H1 (cell line): Measurements from ENCODE around the gene GOLGB1. TPM values are rescaled to one million over a fixed set of nuclear protein-coding genes. Genes with fewer than 3 reads are reported as not detected.

Source experiments
- CTCF ChIA-PET: fragments of 300-600 bp; sonication (Branson Sonifier 250); formaldehyde crosslinking; loops from one replicate; lab custom pipeline; 2021; ENCODE audit not compliant: partially characterized antibody; lab: Charles Lee
- POLR2A ChIA-PET: fragments of 300-600 bp; sonication (Branson Sonifier 250); formaldehyde crosslinking; loops from one replicate; lab custom pipeline; 2021; ENCODE audit warnings: inconsistent platforms; ENCODE audit not compliant: partially characterized antibody; lab: Charles Lee
- DNase-seq, 2 experiments: peaks; one replicate each; pipeline versions ENCODE4 v3.0.0 to v3.0.0-alpha.2; 2010 to 2022; ENCODE audit warnings: low spot score in 2 of 2, low read depth in 1 of 2, mixed read lengths in 1 of 2
- FAIRE-seq: peaks from 2 replicates; lab custom pipeline; 2011; peaks lifted over from hg19 to GRCh38; lab: Jason Lieb, UNC
- H2AFZ ChIP-seq: 2 replicates; pipeline ENCODE4 v1.8.1; 2012; ENCODE audit warnings: low read length, inconsistent platforms
- H2AK5ac ChIP-seq: 2 replicates; pipeline ENCODE4 v1.6.1; 2013; ENCODE audit warnings: low read depth, low read length
- H2BK120ac ChIP-seq: replicated peaks from 2 replicates; pipeline ENCODE3; 2013; ENCODE audit warnings: low read depth, low read length, inconsistent platforms
- H2BK12ac ChIP-seq: 2 replicates; pipeline ENCODE4 v1.6.1; 2013; ENCODE audit warnings: low read depth, low read length
- H2BK15ac ChIP-seq: 2 replicates; pipeline ENCODE4 v1.6.1; 2013; ENCODE audit warnings: low read length
- H2BK20ac ChIP-seq: 2 replicates; pipeline ENCODE4 v1.6.1; 2013; ENCODE audit warnings: low read length
- H2BK5ac ChIP-seq: 2 replicates; pipeline ENCODE4 v1.6.1; 2013; ENCODE audit warnings: low read depth, low read length
- H3K14ac ChIP-seq: 2 replicates; pipeline ENCODE4 v1.6.1; 2013; ENCODE audit warnings: inconsistent platforms; ENCODE audit not compliant: insufficient read length
- H3K18ac ChIP-seq: 2 replicates; pipeline ENCODE4 v1.6.1; 2013; ENCODE audit warnings: low read length; ENCODE audit errors: extremely low read depth
- H3K23ac ChIP-seq: 2 replicates; pipeline ENCODE4 v1.6.1; 2013; ENCODE audit warnings: inconsistent platforms; ENCODE audit not compliant: insufficient read length
- H3K23me2 ChIP-seq: 2 replicates; pipeline ENCODE4 v1.6.1; 2013; ENCODE audit warnings: low read depth, low read length
- H3K27ac ChIP-seq: 2 replicates; pipeline ENCODE4 v1.6.1; 2011; ENCODE audit warnings: low read depth, low read length, inconsistent platforms
- H3K27me3 ChIP-seq, 4 experiments: replicated peaks in 1 of 4; 1 replicate in 1 of 4; 2 replicates in 3 of 4; pipeline versions ENCODE4 v1.6.1 to v1.8.1; 2011 to 2013; ENCODE audit warnings: low read length in 3 of 4, mild to moderate bottlenecking in 3 of 4, inconsistent platforms in 2 of 4, mixed read lengths in 2 of 4, moderate library complexity in 1 of 4; ENCODE audit not compliant: control insufficient read depth in 3 of 4, insufficient read depth in 3 of 4; ENCODE audit errors: extremely low read depth in 1 of 4
- H3K36me3 ChIP-seq, 4 experiments: 2 replicates each; pipeline versions ENCODE4 v1.6.1 to v1.8.1; 2011 to 2013; ENCODE audit warnings: mild to moderate bottlenecking in 4 of 4, low read length in 3 of 4, moderate library complexity in 2 of 4, control low read depth in 1 of 4, inconsistent platforms in 1 of 4; ENCODE audit not compliant: insufficient read depth in 4 of 4, control insufficient read depth in 2 of 4
- H3K4ac ChIP-seq: replicated peaks from 2 replicates; pipeline ENCODE3; 2013; ENCODE audit warnings: low read length, low read depth, mixed read lengths, inconsistent platforms; ENCODE audit not compliant: insufficient read length
- H3K4me1 ChIP-seq, 4 experiments: replicated peaks in 1 of 4; 1 replicate in 1 of 4; 2 replicates in 3 of 4; pipeline versions ENCODE4 v1.6.1 to v1.8.1; 2011 to 2013; ENCODE audit warnings: low read length in 3 of 4, inconsistent platforms in 2 of 4, mixed read lengths in 1 of 4; ENCODE audit not compliant: insufficient read depth in 4 of 4, control insufficient read depth in 3 of 4
- H3K4me2 ChIP-seq, 2 experiments: 2 replicates each; pipeline versions ENCODE4 v1.6.1 to v1.8.1; 2011 to 2013; ENCODE audit warnings: low read depth in 2 of 2, low read length in 2 of 2, control low read depth in 1 of 2, inconsistent platforms in 1 of 2, mild to moderate bottlenecking in 1 of 2; ENCODE audit not compliant: insufficient read depth in 1 of 2
- H3K4me3 ChIP-seq, 4 experiments: fragments of 200-600, 300-600 bp in 1 of 4; sonication (generic), shearing (Covaris generic), sonication (Bioruptor Twin) in 1 of 4; 2 replicates each; pipeline versions ENCODE4 v1.5.1 to v1.8.1; 2011 to 2016; ENCODE audit warnings: low read length in 4 of 4, low read depth in 3 of 4, control low read depth in 2 of 4, inconsistent platforms in 2 of 4, mild to moderate bottlenecking in 2 of 4, mixed read lengths in 1 of 4, moderate library complexity in 1 of 4; ENCODE audit not compliant: insufficient read depth in 2 of 4; ENCODE audit errors: extremely low read depth in 1 of 4
- H3K56ac ChIP-seq: replicated peaks from 2 replicates; pipeline ENCODE3; 2013; ENCODE audit warnings: low read depth, mild to moderate bottlenecking, mixed read lengths, low read length, inconsistent platforms; ENCODE audit not compliant: insufficient read length
- H3K79me1 ChIP-seq: 2 replicates; pipeline ENCODE4 v1.6.1; 2013; ENCODE audit warnings: low read depth, low read length, control low read depth
- H3K79me2 ChIP-seq, 2 experiments: 2 replicates each; pipeline versions ENCODE4 v1.6.1 to v1.8.1; 2012 to 2013; ENCODE audit warnings: low read length in 2 of 2, mild to moderate bottlenecking in 2 of 2, inconsistent platforms in 1 of 2; ENCODE audit not compliant: insufficient read depth in 2 of 2, control insufficient read depth in 1 of 2
- H3K9ac ChIP-seq, 4 experiments: replicated peaks in 1 of 4; 1 replicate in 1 of 4; 2 replicates in 3 of 4; pipeline versions ENCODE4 v1.6.1 to v1.8.1; 2011 to 2013; ENCODE audit warnings: low read depth in 3 of 4, low read length in 3 of 4, control low read depth in 2 of 4, mild to moderate bottlenecking in 2 of 4, moderate library complexity in 2 of 4, inconsistent platforms in 1 of 4; ENCODE audit errors: extremely low read depth in 1 of 4
- H3K9me3 ChIP-seq, 2 experiments: 2 replicates each; pipeline versions ENCODE4 v1.6.1 to v1.8.1; 2012 to 2013; ENCODE audit warnings: mild to moderate bottlenecking in 2 of 2, moderate library complexity in 2 of 2, control low read depth in 1 of 2, inconsistent platforms in 1 of 2, low read depth in 1 of 2, low read length in 1 of 2, mixed read lengths in 1 of 2; ENCODE audit not compliant: insufficient read depth in 2 of 2
- H4K20me1 ChIP-seq, 2 experiments: replicated peaks in 1 of 2; 2 replicates each; pipeline versions ENCODE3 to v1.8.1; 2011 to 2013; ENCODE audit warnings: inconsistent platforms in 2 of 2, low read length in 2 of 2, mild to moderate bottlenecking in 1 of 2; ENCODE audit not compliant: insufficient read depth in 2 of 2, control insufficient read depth in 1 of 2
- H4K5ac ChIP-seq: 2 replicates; pipeline ENCODE4 v1.6.1; 2013; ENCODE audit warnings: low read length, low read depth, mixed read lengths, inconsistent platforms; ENCODE audit not compliant: insufficient read length
- H4K8ac ChIP-seq: 2 replicates; pipeline ENCODE4 v1.8.0; 2013; ENCODE audit warnings: mild to moderate bottlenecking, moderate library complexity, low read length, inconsistent platforms; ENCODE audit not compliant: insufficient read depth; ENCODE audit errors: extremely low read depth
- H4K91ac ChIP-seq: replicated peaks from 2 replicates; pipeline ENCODE3; 2013; ENCODE audit warnings: low read length, mixed read lengths, inconsistent platforms; ENCODE audit not compliant: insufficient read length
- EGR1 ChIP-seq: IDR thresholded peaks from 2 replicates; pipeline ENCODE4 v1.6.1; 2011; ENCODE audit warnings: low read depth, low read length, borderline replicate concordance
- NANOG ChIP-seq: IDR thresholded peaks from 2 replicates; pipeline ENCODE4 v1.6.1; 2011; ENCODE audit warnings: low read length, low read depth, mild to moderate bottlenecking, inconsistent platforms; ENCODE audit not compliant: insufficient read depth, poor library complexity, severe bottlenecking
- SIN3A ChIP-seq, 2 experiments: IDR thresholded peaks in 1 of 2; conservative IDR thresholded peaks in 1 of 2; 2 replicates each; pipeline ENCODE4 v1.6.1; 2011 to 2012; ENCODE audit warnings: low read length in 2 of 2, improper control_type of control experiment in 1 of 2, low read depth in 1 of 2, mild to moderate bottlenecking in 1 of 2
- WGBS, 2 experiments: shearing (Covaris generic) in 1 of 2; methylation state at CpG; one replicate each; pipeline versions ENCODE4 v1.1.6 to v1.1.7; 2013 to 2015; ENCODE audit warnings: low lambda C conversion rate in 2 of 2, mixed read lengths in 2 of 2, inconsistent platforms in 1 of 2, low coverage in 1 of 2, missing lambda C conversion rate in 1 of 2; ENCODE audit not compliant: insufficient replicate concordance in 2 of 2, insufficient coverage in 1 of 2, insufficient read length in 1 of 2; ENCODE audit errors: extremely low coverage in 1 of 2, missing lambda C conversion rate in 1 of 2; 5-methylcytosine and 5-hydroxymethylcytosine counted together
- polyA plus RNA-seq, 7 experiments: library from polyadenylated mRNA; depleted of rRNA in 3 of 7; stranded (reverse) in 5 of 7; unstranded in 2 of 7; fragments of >200 nt in 5 of 7; fragments of 200-250 nt in 2 of 7; gene quantifications; 1 replicate in 5 of 7; 2 replicates in 1 of 7; 4 replicates in 1 of 7; pipeline versions ENCODE4 v1.2.1 to v1.2.3, GENCODE V29; 2011 to 2013; ENCODE audit warnings: missing spikeins in 2 of 7, mixed read lengths in 2 of 7
- total RNA-seq: library from RNA; stranded (reverse); fragmentation: NEBNext Ultra II Directional; extraction: Animal tissue kit (Norgen Biotek cat#: 25700); gene quantifications from 2 replicates; pipeline ENCODE4 v1.2.1, GENCODE V29; 2021

GOLGB1 gene
- total and polyA plus RNA-seq, 2 of the 8 experiments (the other 6 are each of a cell fraction or from before 2014, with no cell fraction given) = 5.9 to 28.5 TPM

DNA sequence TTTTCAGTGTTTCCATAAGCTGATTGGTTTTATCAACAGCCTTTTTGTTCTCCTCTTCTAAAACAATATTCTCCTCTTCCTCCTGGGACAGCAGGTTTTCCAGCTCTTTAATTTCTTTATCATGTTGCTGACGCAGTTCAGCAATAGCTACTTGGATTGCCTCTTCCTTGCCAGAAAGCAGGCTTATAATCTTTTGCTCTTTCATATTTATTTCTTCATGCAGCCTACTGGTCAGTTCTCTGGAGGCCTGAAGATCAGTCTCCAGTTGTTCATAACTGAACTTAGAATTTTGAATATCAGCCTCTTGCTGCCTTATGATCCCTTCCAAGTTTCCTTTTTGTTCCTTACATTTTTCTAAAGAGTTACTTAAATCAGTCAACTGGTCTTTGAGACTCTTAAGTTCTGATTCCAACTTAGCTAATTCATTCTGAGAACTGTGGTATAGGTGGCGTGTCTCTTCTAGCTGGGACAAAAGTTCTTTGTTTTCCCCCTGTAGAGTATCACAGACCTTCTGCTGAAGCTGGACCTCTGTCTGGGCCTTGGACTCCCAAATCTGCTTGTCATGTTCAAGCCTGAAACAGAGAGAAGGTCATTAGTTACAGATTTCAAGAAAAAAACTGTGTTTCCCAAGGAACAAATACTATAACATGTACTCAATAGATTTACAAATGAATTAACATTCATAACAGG lies 57.4 kb downstream of the GOLGB1 start:
- Histone ChIP-seq H2BK15ac (no peak overlapping the region), H3K36me3 (peaks cover 8 to 36% (median 19%) of the 10 kb centered on the region in 4 experiments), H3K56ac (no peak overlapping the region), H2AFZ (no peak overlapping the region), H3K23ac (no peak overlapping the region), H3K14ac (no peak overlapping the region), H3K4me2 (no peak overlapping the region), H2BK120ac (no peak overlapping the region), H3K23me2 (no peaks in the 10 kb centered on the region), H3K18ac (no peak overlapping the region), H2AK5ac (no peak overlapping the region), H4K5ac (no peak overlapping the region), H3K79me1 (no peaks in the 10 kb centered on the region), H3K9me3 (peaks cover 0 to 5% of the 10 kb centered on the region in 2 experiments; a peak in 1 of 4 replicates), H3K27ac (no peak overlapping the region), H2BK12ac (no peak overlapping the region), H3K27me3 (no peaks in the 10 kb centered on the region), H2BK5ac (no peak overlapping the region), H4K8ac (no peak overlapping the region), H2BK20ac (no peak overlapping the region), H3K4ac (no peak overlapping the region), H3K4me3 (no peak overlapping the region), H4K20me1 (no peaks in the 10 kb centered on the region), H4K91ac (no peak overlapping the region), H3K9ac (no peak overlapping the region), H3K4me1 (no peaks in the 10 kb centered on the region), H3K79me2 (no peaks in the 10 kb centered on the region)
- FAIRE-seq = no peak
- 91% methylated on average over 2 of the region's 2 CpGs; no CpG with 5 or more reads in 1 of the 2 experiments for WGBS, 2 experiments
- no peak for TF ChIP-seq EGR1
- no peak for TF ChIP-seq SIN3A (conservative IDR thresholded peaks at IDR 0.05 in 1 of 2, IDR thresholded peaks at IDR 0.05 in 1 of 2; ENCODE audit: low read depth in 1 of 2, low read length in 2 of 2)
- TF ChIP-seq NANOG = no peak
- DNase-seq = no peak
- CTCF ChIA-PET = interaction anchor here (0.6 to 1.9 kb wide), 2 partner anchors 8 to 41 kb away, joined by 6 read pairs; no protein-coding TSS in a partner anchor
- POLR2A ChIA-PET = no interaction called here
